GM13977 (cell line): ENCODE results near the gene ARHGEF3.

ENCODE experiments used
- DNase-seq: peaks from one replicate; pipeline ENCODE4 v3.0.0; 2012; ENCODE audit warnings: low spot score
- CTCF ChIP-seq: IDR thresholded peaks from 2 replicates; pipeline ENCODE4 v1.5.1; 2012; ENCODE audit warnings: mild to moderate bottlenecking, control low read depth; ENCODE audit not compliant: insufficient read depth; ENCODE audit errors: extremely low read depth, missing control alignments
- in situ Hi-C: fragments of 300-500 bp; cut with MboI; formaldehyde crosslinking; loops from one replicate; pipeline ENCODE4 v1.12.0; 2022; ENCODE audit warnings: low sequenced_read_pairs, low pct_unique_long_range_greater_than_20kb, mixed read lengths, inconsistent platforms; ENCODE audit not compliant: unreplicated experiment

The ARHGEF3 gene

GRCh38 chr3:56775838-56776555 is 25.8 kb downstream of the ARHGEF3 start:
- in situ Hi-C loops, result no loop called here
- no peak for DNase-seq
- TF ChIP-seq CTCF, result no peak

DNA sequence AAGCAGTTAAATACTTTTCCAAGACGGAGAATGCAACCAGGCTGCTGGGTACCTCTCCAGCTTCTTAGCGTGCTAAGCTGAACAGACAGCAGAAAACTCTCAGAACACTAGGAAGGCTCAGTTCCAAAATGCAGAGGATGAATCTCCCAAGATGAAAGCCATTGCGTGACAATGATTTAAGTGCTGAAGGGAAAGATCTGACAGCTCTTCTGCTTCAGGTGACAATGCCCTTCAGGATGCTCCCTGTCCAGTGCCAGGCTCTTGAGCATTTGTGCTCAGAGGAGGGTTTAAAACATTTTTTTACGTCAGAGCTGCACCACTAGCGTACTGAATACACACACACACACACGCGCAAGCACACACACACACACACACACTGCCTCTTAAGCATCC is 26.3 kb downstream of the ARHGEF3 start:
- in situ Hi-C loops, result no loop called here
- no peak for TF ChIP-seq CTCF
- no peak for DNase-seq

GRCh38 chr3:56773986-56774385 is 27.8 kb downstream of the ARHGEF3 start:
- in situ Hi-C loops, result no loop called here
- no peak for DNase-seq
- no peak for TF ChIP-seq CTCF

- in situ Hi-C loops, result no loop called here
- peak; percentile 23 for DNase-seq
These were observed 28.5 kb downstream of the ARHGEF3 start for GRCh38 chr3:56772952-56773938.

DNA sequence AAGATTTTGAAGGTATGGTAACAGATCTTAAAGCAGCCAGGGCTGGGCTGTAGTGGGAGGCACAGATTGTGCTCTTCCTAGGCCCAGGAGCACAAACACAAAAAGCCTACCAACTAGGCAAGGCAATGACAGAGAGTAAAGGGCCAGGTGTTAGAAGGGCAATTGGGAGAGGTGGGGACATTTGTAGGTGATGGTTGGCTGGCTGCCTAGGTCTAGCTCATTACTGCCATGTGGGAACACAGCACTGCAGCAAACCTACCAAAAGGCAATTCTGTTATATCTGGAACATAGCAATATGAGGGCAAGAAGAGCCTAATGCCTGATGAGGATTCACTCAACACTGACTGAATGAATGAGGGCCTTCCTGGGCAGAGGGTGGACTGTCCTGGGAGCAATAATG is 30.4 kb downstream of the ARHGEF3 start:
- in situ Hi-C loops, result no loop called here
- no peak for DNase-seq
- no peak for TF ChIP-seq CTCF

More at GRCh38 chr3:56772952-56773938, 28.5 kb downstream of the ARHGEF3 start:
- TF ChIP-seq CTCF, result no peak

DNA sequence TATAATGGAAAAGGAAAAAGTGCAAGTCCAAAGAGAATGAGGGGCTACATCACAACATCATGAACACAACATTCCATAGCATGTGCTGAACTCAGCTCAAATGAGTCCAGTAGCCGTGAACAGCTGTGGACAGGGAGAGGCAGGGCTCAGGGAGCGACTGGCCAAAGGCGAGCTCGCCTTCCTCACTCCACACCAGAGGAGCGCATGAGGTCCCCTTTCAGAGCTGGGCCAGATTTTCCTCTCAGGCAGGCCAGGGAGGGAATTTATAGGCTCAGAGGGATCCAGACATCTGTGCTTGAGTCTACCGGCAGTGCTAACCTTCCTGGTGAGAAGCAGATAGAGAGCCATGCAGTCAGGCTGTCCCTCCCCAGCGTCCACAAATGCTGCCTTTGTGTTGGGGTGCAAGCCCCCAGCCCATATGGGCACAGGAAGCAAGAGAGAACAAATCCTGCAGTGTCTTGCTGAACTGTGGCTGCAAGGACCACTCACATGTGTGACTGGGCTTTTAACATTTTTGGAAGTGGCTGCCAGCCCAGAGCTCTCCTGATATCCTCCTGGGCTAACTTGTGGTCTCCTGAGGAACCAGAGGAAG is 32.5 kb downstream of the ARHGEF3 start:
- DNase-seq, result no peak
- no peak for TF ChIP-seq CTCF
- in situ Hi-C loops, result no loop called here
